ENCODE measurements around the gene CPAMD8. TPM values are rescaled to one million over a fixed set of nuclear protein-coding genes. Genes with fewer than 3 reads are reported as not detected.

The CPAMD8 gene
- total RNA-seq, 1 experiment from 2014 or later = 4.5 TPM

DNA sequence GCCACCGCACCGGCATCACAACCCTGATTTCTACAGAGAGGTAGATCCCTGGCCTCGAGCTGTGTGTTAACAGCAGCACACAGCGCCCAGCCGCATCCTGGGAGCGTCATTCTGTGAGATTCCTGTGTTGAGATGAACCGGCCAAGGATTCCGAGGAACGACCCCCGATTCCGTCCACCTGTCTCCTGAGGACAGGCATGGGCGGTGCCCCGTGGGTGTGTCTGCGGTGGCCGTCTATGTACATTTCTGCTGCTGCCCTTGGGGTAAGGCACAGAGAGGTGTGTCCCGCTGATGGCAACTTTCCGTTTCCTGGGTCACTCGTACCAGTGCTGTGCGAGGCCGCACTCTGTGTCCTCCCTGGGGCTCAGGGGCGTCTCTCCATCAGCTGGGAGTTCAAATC is 153.9 kb downstream of the CPAMD8 start:
- Histone ChIP-seq H3K36me3 (replicated peaks; ENCODE audit: control insufficient read depth, insufficient read depth, low read length) (peaks cover 38% of the 10 kb centered on the region), H3K4me3 (ENCODE audit: insufficient read depth, low read depth, low read length) (no peak overlapping the region), H3K27me3 (ENCODE audit: control insufficient read depth, insufficient read depth, low read length) (no peaks in the 10 kb centered on the region)
- DNase-seq = no peak

GRCh38 chr19:16871871-16872270 is 154.7 kb downstream of the CPAMD8 start:
- Histone ChIP-seq H3K36me3 (replicated peaks; ENCODE audit: control insufficient read depth, insufficient read depth, low read length) (peaks cover 36% of the 10 kb centered on the region), H3K4me3 (ENCODE audit: insufficient read depth, low read depth, low read length) (no peak overlapping the region), H3K27me3 (ENCODE audit: control insufficient read depth, insufficient read depth, low read length) (no peaks in the 10 kb centered on the region)
- no peak for DNase-seq

GRCh38 chr19:16869331-16869972 is 157.2 kb downstream of the CPAMD8 start:
- H3K4me3 ChIP-seq (ENCODE audit: insufficient read depth, low read depth, low read length) = no peak overlapping the region
- peaks cover 48% of the 10 kb centered on the region for H3K36me3 ChIP-seq (replicated peaks; ENCODE audit: control insufficient read depth, insufficient read depth, low read length)
- no peak for DNase-seq

GRCh38 chr19:16868423-16869130 is 158.0 kb downstream of the CPAMD8 start:
- DNase-seq = no peak
- no peaks in the 10 kb centered on the region for H3K27me3 ChIP-seq (ENCODE audit: control insufficient read depth, insufficient read depth, low read length)
- no peak overlapping the region for H3K4me3 ChIP-seq (ENCODE audit: insufficient read depth, low read depth, low read length)
- H3K36me3 ChIP-seq (replicated peaks; ENCODE audit: control insufficient read depth, insufficient read depth, low read length) = peaks cover 48% of the 10 kb centered on the region

More at GRCh38 chr19:16869331-16869972, 157.2 kb downstream of the CPAMD8 start:
- H3K27me3 ChIP-seq (ENCODE audit: control insufficient read depth, insufficient read depth, low read length) = no peaks in the 10 kb centered on the region

GRCh38 chr19:16867211-16867610 is 159.4 kb downstream of the CPAMD8 start:
- H3K27me3 ChIP-seq (ENCODE audit: control insufficient read depth, insufficient read depth, low read length) = no peaks in the 10 kb centered on the region
- H3K4me3 ChIP-seq (ENCODE audit: insufficient read depth, low read depth, low read length) = no peak overlapping the region
- DNase-seq = no peak
- peaks cover 54% of the 10 kb centered on the region for H3K36me3 ChIP-seq (replicated peaks; ENCODE audit: control insufficient read depth, insufficient read depth, low read length)

DNA sequence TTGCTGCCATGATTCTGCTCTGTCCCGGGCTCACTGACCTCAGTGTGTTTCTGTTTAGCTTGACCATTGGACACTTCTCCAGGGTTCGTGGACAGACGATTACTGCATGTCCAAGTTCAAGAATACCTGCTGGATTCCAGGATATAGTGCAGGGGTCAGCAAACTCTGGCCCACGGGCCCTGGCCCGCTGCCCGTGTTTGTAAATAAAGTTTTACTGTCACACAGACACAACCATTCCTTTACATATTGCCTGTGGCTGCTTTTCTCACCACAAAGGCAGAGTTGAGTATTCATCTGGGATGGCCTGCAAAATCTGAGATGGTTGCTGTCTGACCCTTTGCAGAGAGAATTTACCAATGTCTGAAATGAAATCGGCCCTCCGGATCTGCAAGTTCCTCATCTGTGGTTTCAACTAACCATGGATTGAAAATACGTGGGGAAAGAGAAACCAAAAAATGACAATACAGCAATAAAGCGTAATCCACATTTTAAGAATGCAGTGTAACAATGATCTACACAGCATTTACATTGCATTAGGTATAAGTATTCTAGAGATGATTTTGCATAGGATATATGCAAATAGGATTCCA is 163.7 kb downstream of the CPAMD8 start:
- peaks cover 38% of the 10 kb centered on the region for H3K36me3 ChIP-seq (replicated peaks; ENCODE audit: control insufficient read depth, insufficient read depth, low read length)
- H3K27me3 ChIP-seq (ENCODE audit: control insufficient read depth, insufficient read depth, low read length) = no peaks in the 10 kb centered on the region
- H3K4me3 ChIP-seq (ENCODE audit: insufficient read depth, low read depth, low read length) = no peak overlapping the region
- no peak for DNase-seq

GRCh38 chr19:16861834-16862233 is 164.8 kb downstream of the CPAMD8 start:
- Histone ChIP-seq H3K27me3 (ENCODE audit: control insufficient read depth, insufficient read depth, low read length) (no peaks in the 10 kb centered on the region), H3K36me3 (replicated peaks; ENCODE audit: control insufficient read depth, insufficient read depth, low read length) (peaks cover 31% of the 10 kb centered on the region), H3K4me3 (ENCODE audit: insufficient read depth, low read depth, low read length) (no peak overlapping the region)
- DNase-seq = no peak

DNA sequence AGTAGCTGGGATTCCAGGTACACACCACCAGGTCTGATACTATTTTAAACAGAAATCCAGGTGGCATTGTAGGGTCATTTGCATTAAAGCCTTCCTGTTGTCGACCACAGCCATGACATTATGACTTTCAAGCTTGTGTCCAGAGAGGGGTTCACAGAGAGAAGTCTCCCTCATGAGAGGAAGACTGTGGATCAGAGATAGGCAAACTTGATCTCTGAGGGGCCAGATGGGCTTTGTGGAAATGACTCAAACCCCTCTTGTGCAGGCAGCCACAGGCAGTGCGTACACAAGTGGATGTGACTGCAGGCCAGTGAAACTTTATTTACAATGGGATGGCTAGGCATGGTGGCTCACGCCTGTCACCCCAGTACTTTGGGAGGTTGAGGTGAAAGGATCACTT is 165.6 kb downstream of the CPAMD8 start:
- Histone ChIP-seq H3K36me3 (replicated peaks; ENCODE audit: control insufficient read depth, insufficient read depth, low read length) (peaks cover 25% of the 10 kb centered on the region), H3K4me3 (ENCODE audit: insufficient read depth, low read depth, low read length) (no peak overlapping the region), H3K27me3 (ENCODE audit: control insufficient read depth, insufficient read depth, low read length) (no peaks in the 10 kb centered on the region)
- DNase-seq = no peak

- Histone ChIP-seq H3K27me3 (ENCODE audit: control insufficient read depth, insufficient read depth, low read length) (no peaks in the 10 kb centered on the region), H3K36me3 (replicated peaks; ENCODE audit: control insufficient read depth, insufficient read depth, low read length) (peaks cover 18% of the 10 kb centered on the region), H3K4me3 (ENCODE audit: insufficient read depth, low read depth, low read length) (no peak overlapping the region)
- DNase-seq = no peak
Observed at GRCh38 chr19:16860118-16860517, 166.5 kb downstream of the CPAMD8 start.

GRCh38 chr19:16859626-16860025 is 167.0 kb downstream of the CPAMD8 start:
- Histone ChIP-seq H3K36me3 (replicated peaks; ENCODE audit: control insufficient read depth, insufficient read depth, low read length) (peaks cover 16% of the 10 kb centered on the region), H3K27me3 (ENCODE audit: control insufficient read depth, insufficient read depth, low read length) (no peaks in the 10 kb centered on the region), H3K4me3 (ENCODE audit: insufficient read depth, low read depth, low read length) (no peak overlapping the region)
- no peak for DNase-seq

- H3K36me3 ChIP-seq (replicated peaks; ENCODE audit: control insufficient read depth, insufficient read depth, low read length) = peaks cover 23% of the 10 kb centered on the region
Observed at GRCh38 chr19:16856091-16856490, 170.5 kb downstream of the CPAMD8 start.

DNA sequence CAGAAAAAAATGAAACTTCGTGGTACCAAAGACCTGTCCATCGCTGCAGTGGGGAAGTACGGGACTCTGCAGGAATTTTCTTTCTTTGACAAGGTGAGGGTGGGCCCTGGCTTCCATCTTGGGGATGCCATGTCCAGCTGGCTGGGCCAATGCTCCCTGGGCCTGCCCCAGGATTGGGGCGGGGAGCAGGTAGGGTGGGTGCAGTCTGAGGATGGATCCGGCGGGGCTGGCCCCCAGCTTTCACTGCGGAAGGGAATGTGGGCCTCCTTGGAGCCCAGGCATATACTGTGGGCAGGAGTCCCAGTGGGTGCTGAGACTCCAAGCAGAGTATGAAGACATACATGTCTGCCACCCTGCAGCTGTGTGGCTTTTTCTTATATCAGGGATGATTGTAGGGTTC is 173.5 kb downstream of the CPAMD8 start:
- DNase-seq = no peak
- peaks cover 37% of the 10 kb centered on the region for H3K36me3 ChIP-seq (replicated peaks; ENCODE audit: control insufficient read depth, insufficient read depth, low read length)
- H3K27me3 ChIP-seq (ENCODE audit: control insufficient read depth, insufficient read depth, low read length) = no peaks in the 10 kb centered on the region
- no peak overlapping the region for H3K4me3 ChIP-seq (ENCODE audit: insufficient read depth, low read depth, low read length)

More at GRCh38 chr19:16856091-16856490, 170.5 kb downstream of the CPAMD8 start:
- H3K27me3 ChIP-seq (ENCODE audit: control insufficient read depth, insufficient read depth, low read length) = no peaks in the 10 kb centered on the region
- DNase-seq = peak; percentile 31
- no peak overlapping the region for H3K4me3 ChIP-seq (ENCODE audit: insufficient read depth, low read depth, low read length)

- Histone ChIP-seq H3K36me3 (replicated peaks; ENCODE audit: control insufficient read depth, insufficient read depth, low read length) (peaks cover 51% of the 10 kb centered on the region), H3K27me3 (ENCODE audit: control insufficient read depth, insufficient read depth, low read length) (no peaks in the 10 kb centered on the region), H3K4me3 (ENCODE audit: insufficient read depth, low read depth, low read length) (no peak overlapping the region)
- DNase-seq = peak; percentile 38
Observed at GRCh38 chr19:16851031-16851712, 175.4 kb downstream of the CPAMD8 start.

- H3K4me3 ChIP-seq (ENCODE audit: insufficient read depth, low read depth, low read length) = no peak overlapping the region
- H3K36me3 ChIP-seq (replicated peaks; ENCODE audit: control insufficient read depth, insufficient read depth, low read length) = peaks cover 55% of the 10 kb centered on the region
- DNase-seq = no peak
- no peaks in the 10 kb centered on the region for H3K27me3 ChIP-seq (ENCODE audit: control insufficient read depth, insufficient read depth, low read length)
Observed at GRCh38 chr19:16850133-16850532, 176.5 kb downstream of the CPAMD8 start.

Data from H7 (cell line).